GM23248 (cell line): ENCODE data around the gene CENPP. TPM values are rescaled to one million over a fixed set of nuclear protein-coding genes. Genes with fewer than 3 reads are reported as not detected.
A peak's percentile ranks its signal among the peaks of the same experiment; 100 is the strongest.

Experiments
- DNase-seq: peaks from one replicate; pipeline ENCODE4 v3.0.0-alpha.2; 2015
- H2AFZ ChIP-seq: fragments of 200-600 bp; sonication (generic); 2 replicates; pipeline ENCODE4 v1.6.1; 2016; ENCODE audit warnings: antibody characterized with exemption
- H3F3A ChIP-seq: fragments of 200-600 bp; sonication (generic); 2 replicates; pipeline ENCODE4 v1.6.1; 2016; ENCODE audit warnings: mild to moderate bottlenecking, antibody characterized with exemption, mixed run types; ENCODE audit not compliant: insufficient read depth
- H3K27ac ChIP-seq: fragments of 200-600 bp; sonication (generic); 2 replicates; pipeline ENCODE4 v1.5.1; 2016; ENCODE audit warnings: mild to moderate bottlenecking
- H3K27me3 ChIP-seq: fragments of 200-600 bp; sonication (generic); replicated peaks from 2 replicates; pipeline ENCODE4 v1.6.1; 2016; ENCODE audit warnings: mild to moderate bottlenecking; ENCODE audit not compliant: insufficient read depth
- H3K36me3 ChIP-seq: fragments of 200-600 bp; sonication (generic); 2 replicates; pipeline ENCODE4 v1.6.1; 2016; ENCODE audit warnings: low read depth, mild to moderate bottlenecking
- H3K4me1 ChIP-seq: fragments of 200-600 bp; sonication (generic); 2 replicates; pipeline ENCODE4 v1.6.1; 2016; ENCODE audit warnings: mild to moderate bottlenecking; ENCODE audit not compliant: insufficient read depth
- H3K4me2 ChIP-seq: fragments of 200-600 bp; sonication (generic); one replicate; pipeline ENCODE4 v1.6.1; 2016; ENCODE audit warnings: mild to moderate bottlenecking; ENCODE audit not compliant: unreplicated experiment
- H3K4me3 ChIP-seq: fragments of 200-600 bp; sonication (generic); 2 replicates; pipeline ENCODE4 v1.5.1; 2016; ENCODE audit warnings: mild to moderate bottlenecking
- H3K79me2 ChIP-seq: fragments of 200-600 bp; sonication (generic); 2 replicates; pipeline ENCODE4 v1.6.1; 2016; ENCODE audit warnings: mild to moderate bottlenecking; ENCODE audit not compliant: insufficient read depth
- H3K9ac ChIP-seq: fragments of 200-600 bp; sonication (generic); 2 replicates; pipeline ENCODE4 v1.6.1; 2016; ENCODE audit warnings: mild to moderate bottlenecking
- H3K9me2 ChIP-seq: fragments of 200-600 bp; sonication (generic); 2 replicates; pipeline ENCODE4 v1.6.1; 2016; ENCODE audit warnings: mixed run types, mild to moderate bottlenecking, moderate library complexity; ENCODE audit not compliant: insufficient read depth
- H3K9me3 ChIP-seq: fragments of 200-600 bp; sonication (generic); one replicate; pipeline ENCODE4 v1.6.1; 2017; ENCODE audit warnings: low read depth
- H4K20me1 ChIP-seq: fragments of 200-600 bp; sonication (generic); 2 replicates; pipeline ENCODE4 v1.6.0; 2016; ENCODE audit not compliant: insufficient read depth
- EZH2 ChIP-seq: fragments of 200-600 bp; sonication (generic); IDR thresholded peaks from 2 replicates; pipeline ENCODE4 v1.6.1; 2018; ENCODE audit warnings: antibody characterized with exemption, mild to moderate bottlenecking; ENCODE audit not compliant: insufficient read depth, poor library complexity, severe bottlenecking
- EZH2phosphoT487 ChIP-seq: fragments of 200-600 bp; sonication (generic); IDR thresholded peaks from 2 replicates; pipeline ENCODE4 v1.6.1; 2018; ENCODE audit warnings: antibody characterized with exemption, moderate library complexity, mild to moderate bottlenecking, low read depth; ENCODE audit not compliant: insufficient read depth
- WGBS, 2 experiments: methylation state at CpG; one replicate each; pipeline ENCODE4 v1.1.6; 2015 to 2017; ENCODE audit warnings: low lambda C conversion rate in 2 of 2, low coverage in 1 of 2; ENCODE audit errors: missing lambda C conversion rate in 2 of 2; 5-methylcytosine and 5-hydroxymethylcytosine counted together
- in situ Hi-C: fragments of 300-500 bp; cut with MboI; formaldehyde crosslinking; loops from 2 replicates; pipeline ENCODE4 v1.15.0; 2020
- polyA plus RNA-seq: library from polyadenylated mRNA; unstranded; fragments of >200 nt; fragmentation: Nextera tagmentation; extraction: Ambion mirVana; gene quantifications from 2 replicates; pipeline ENCODE4 v1.2.1, GENCODE V29; 2016
- total RNA-seq: library from RNA; depleted of rRNA; stranded (reverse); fragments of >200 nt; shearing (Covaris generic); gene quantifications from 2 replicates; pipeline ENCODE4 v1.2.3, GENCODE V29; 2014

The CENPP gene
- total and polyA plus RNA-seq, 2 experiments from 2014 or later, result 2.5 to 7.4 TPM

GRCh38 chr9:92289708-92290390, 35.9 kb upstream of the CENPP start:
- Histone ChIP-seq H3K4me3 (no peak overlapping the region), H3K4me1 (peaks cover 36% of the 10 kb centered on the region), H3K36me3 (peaks cover 51% of the 10 kb centered on the region), H4K20me1 (peaks cover 17% of the 10 kb centered on the region), H3K9ac (no peak overlapping the region), H3K27ac (peak overlapping the region; percentile 46), H3K27me3 (no peaks in the 10 kb centered on the region), H3K9me3 (no peaks in the 10 kb centered on the region), H3K9me2 (no peaks in the 10 kb centered on the region), H3F3A (peaks cover 58% of the 10 kb centered on the region), H3K79me2 (peaks cover 92% of the 10 kb centered on the region), H3K4me2 (no peak overlapping the region), H2AFZ (no peak overlapping the region)
- WGBS, 2 experiments, result 90% methylated on average over 5 of the region's 5 CpGs
- in situ Hi-C loops, result no loop called here
- TF ChIP-seq EZH2, result no peak
- no peak for TF ChIP-seq EZH2phosphoT487
- peak; percentile 66 for DNase-seq

- H4K20me1 ChIP-seq, result peaks cover 11% of the 10 kb centered on the region; the same call in 1 of the 2 replicates
- no peaks in the 10 kb centered on the region for H3K27me3 ChIP-seq
- no peaks in the 10 kb centered on the region for H3K9me3 ChIP-seq
- WGBS, 2 experiments, result 64 to 74% methylated on average over 1 of the region's 1 CpG
- no peak for DNase-seq
- peak overlapping the region; percentile 92 for H3K4me2 ChIP-seq
- H3K4me3 ChIP-seq, result peak overlapping the region; percentile 97
- in situ Hi-C loops, result no loop called here
- H3K36me3 ChIP-seq, result peaks cover 41% of the 10 kb centered on the region
- H3F3A ChIP-seq, result peaks cover 67% of the 10 kb centered on the region
- peaks cover 39% of the 10 kb centered on the region for H3K4me1 ChIP-seq
- TF ChIP-seq EZH2phosphoT487, result no peak
- no peak for TF ChIP-seq EZH2
- peak overlapping the region; percentile 46 for H3K27ac ChIP-seq
- H3K9me2 ChIP-seq, result no peaks in the 10 kb centered on the region
- no peak overlapping the region for H2AFZ ChIP-seq
- peak overlapping the region; percentile 97; the same call in 1 of the 2 replicates for H3K9ac ChIP-seq
- H3K79me2 ChIP-seq, result peaks cover 87% of the 10 kb centered on the region
Measured at GRCh38 chr9:92290785-92291429, 34.8 kb upstream of the CENPP start.

DNA sequence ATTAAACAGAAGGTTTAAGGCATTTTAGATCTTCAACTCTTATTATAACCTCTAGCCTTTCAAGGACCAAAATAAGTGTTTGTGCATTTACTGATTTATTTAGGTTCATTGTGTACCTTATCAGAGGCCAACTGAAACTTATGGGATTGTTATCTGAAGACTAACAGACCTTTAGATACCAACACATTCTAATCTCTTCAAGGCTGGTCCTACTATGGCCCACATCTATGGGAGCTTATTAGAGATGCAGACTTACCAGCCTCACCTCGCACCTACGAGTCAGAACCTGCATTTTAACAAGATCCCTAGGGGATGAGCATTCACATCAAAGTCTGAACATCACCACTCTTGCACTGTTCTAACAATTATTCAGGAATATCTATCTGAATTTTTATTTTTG, 34.2 kb upstream of the CENPP start:
- peaks cover 39% of the 10 kb centered on the region for H3K4me1 ChIP-seq
- peak; percentile 9 for DNase-seq
- no peaks in the 10 kb centered on the region for H3K27me3 ChIP-seq
- H4K20me1 ChIP-seq, result peaks cover 11% of the 10 kb centered on the region; the same call in 1 of the 2 replicates
- no peaks in the 10 kb centered on the region for H3K9me3 ChIP-seq
- no peaks in the 10 kb centered on the region for H3K9me2 ChIP-seq
- peak overlapping the region; percentile 92 for H3K4me2 ChIP-seq
- 88 to 95% methylated on average over 2 of the region's 2 CpGs for WGBS, 2 experiments
- TF ChIP-seq EZH2 (no peak), EZH2phosphoT487 (no peak)
- H3K27ac ChIP-seq, result peak overlapping the region; percentile 46; the same call in 1 of the 2 replicates
- no peak overlapping the region for H2AFZ ChIP-seq
- H3K36me3 ChIP-seq, result peaks cover 35% of the 10 kb centered on the region
- peak overlapping the region; percentile 97; the same call in 1 of the 2 replicates for H3K9ac ChIP-seq
- peak overlapping the region; percentile 97 for H3K4me3 ChIP-seq
- in situ Hi-C loops, result no loop called here
- peaks cover 71% of the 10 kb centered on the region for H3F3A ChIP-seq
- peaks cover 80% of the 10 kb centered on the region for H3K79me2 ChIP-seq

- Histone ChIP-seq H3K4me1 (peaks cover 39% of the 10 kb centered on the region), H3K9ac (peak overlapping the region; percentile 97), H4K20me1 (peaks cover 11% of the 10 kb centered on the region; the same call in 1 of the 2 replicates), H3K4me2 (peak overlapping the region; percentile 92), H3K27ac (peak overlapping the region; percentile 86), H3K27me3 (no peaks in the 10 kb centered on the region), H3F3A (peaks cover 72% of the 10 kb centered on the region), H3K9me3 (no peaks in the 10 kb centered on the region), H3K79me2 (peaks cover 71% of the 10 kb centered on the region), H2AFZ (peak overlapping the region; percentile 66; the same call in 1 of the 2 replicates), H3K4me3 (peak overlapping the region; percentile 97), H3K36me3 (peaks cover 30% of the 10 kb centered on the region), H3K9me2 (no peaks in the 10 kb centered on the region)
- peak; percentile 63 for DNase-seq
- in situ Hi-C loops, result no loop called here
- 20 to 23% methylated on average over 8 of the region's 8 CpGs for WGBS, 2 experiments
- no peak for TF ChIP-seq EZH2phosphoT487
- TF ChIP-seq EZH2, result no peak
Measured at GRCh38 chr9:92292338-92293074, 33.2 kb upstream of the CENPP start.
